HFFc6 (cell line): ENCODE results near the gene DST. TPM values are rescaled to one million over a fixed set of nuclear protein-coding genes. Genes with fewer than 3 reads are reported as not detected.
A peak's percentile ranks its signal among the peaks of the same experiment; 100 is the strongest.

Source experiments
- DNase-seq: peaks from one replicate; pipeline ENCODE4 v3.0.0-alpha.2; 2018
- H3K27ac Mint-ChIP-seq: 2 replicates; pipeline ENCODE4 v1.8.0; 2020; ENCODE audit warnings: mild to moderate bottlenecking, mixed read lengths
- H3K27me3 Mint-ChIP-seq: 2 replicates; pipeline ENCODE4 v1.8.0; 2021; ENCODE audit warnings: mild to moderate bottlenecking, moderate library complexity, mixed read lengths; ENCODE audit not compliant: insufficient read depth
- H3K36me3 Mint-ChIP-seq: 2 replicates; pipeline ENCODE4 v1.8.0; 2021; ENCODE audit warnings: low read depth, mixed read lengths
- H3K4me1 Mint-ChIP-seq: 2 replicates; pipeline ENCODE4 v1.8.0; 2020; ENCODE audit warnings: low read depth, mixed read lengths
- H3K4me3 Mint-ChIP-seq: 2 replicates; pipeline ENCODE4 v1.8.0; 2020; ENCODE audit warnings: mild to moderate bottlenecking, moderate library complexity, mixed read lengths
- H3K9me3 Mint-ChIP-seq: 2 replicates; pipeline ENCODE4 v1.8.0; 2020; ENCODE audit warnings: mild to moderate bottlenecking, mixed read lengths
- CTCF ChIP-seq: fragments of 200-600 bp; sonication (generic); IDR thresholded peaks from 2 replicates; pipeline ENCODE4 v1.5.0; 2021; ENCODE audit warnings: antibody characterized with exemption, mild to moderate bottlenecking
- total RNA-seq, 6 experiments: library from RNA; stranded (reverse); fragmentation: NEBNext Ultra II Directional; extraction: Animal tissue kit (Norgen Biotek cat#: 25700); gene quantifications; 2 replicates in 1 of 6; 3 replicates in 5 of 6; pipeline ENCODE4 v1.2.3, GENCODE V29; 2021

Gene DST
- total RNA-seq, 6 experiments from 2014 or later = 246 to 408 (median 279) TPM

DNA sequence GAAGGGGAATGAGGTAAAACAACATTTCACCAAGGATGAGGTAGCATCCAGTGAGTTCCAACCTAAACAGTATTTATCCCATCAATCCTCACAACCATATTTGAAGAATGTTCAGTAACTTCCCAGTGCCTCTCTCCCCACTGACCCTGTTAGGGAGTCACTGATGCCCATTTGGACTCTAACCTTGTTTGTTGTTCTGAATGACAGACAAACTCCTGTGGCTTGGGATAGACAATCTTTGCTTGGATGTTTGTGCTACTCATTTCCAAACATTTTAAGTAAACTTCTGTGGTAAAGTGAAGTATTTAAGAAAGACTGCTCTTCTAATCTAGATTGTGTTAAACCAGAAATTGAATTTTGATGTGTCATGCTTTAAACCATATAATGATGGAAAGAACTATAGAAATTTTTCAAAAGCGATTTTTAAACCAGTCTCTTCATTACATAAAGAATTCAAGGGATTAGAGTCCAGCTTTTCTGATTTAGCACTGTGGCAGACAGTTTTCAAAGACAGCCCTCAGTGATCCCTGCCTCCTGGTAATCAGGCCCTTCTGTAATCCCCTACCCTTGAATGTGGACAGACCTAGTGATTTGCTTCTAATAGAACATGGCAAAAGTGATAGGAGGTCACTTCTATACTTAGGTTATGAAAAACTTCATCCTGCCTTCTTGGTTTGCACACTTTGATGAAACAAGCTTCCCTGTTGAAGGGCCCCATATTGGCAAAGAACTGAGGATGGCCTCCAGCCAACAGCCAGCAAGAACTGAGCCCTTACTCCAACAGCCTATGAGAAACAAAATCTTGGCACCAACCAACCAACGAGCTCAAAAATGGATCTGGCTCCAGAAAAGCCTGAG lies 191.6 kb downstream of the DST start:
- Mint-ChIP-seq H3K9me3 (peaks cover 15% of the 10 kb centered on the region; the same call in 1 of the 2 replicates), H3K36me3 (peaks cover 61% of the 10 kb centered on the region), H3K27me3 (peaks cover 50% of the 10 kb centered on the region), H3K4me1 (peaks cover 28% of the 10 kb centered on the region), H3K4me3 (peak overlapping the region; percentile 54; the same call in 1 of the 2 replicates), H3K27ac (peak overlapping the region; percentile 74)
- no peak for TF ChIP-seq CTCF
- DNase-seq = peak; percentile 17

GRCh38 chr6:56450376-56450775 lies 192.3 kb downstream of the DST start:
- Mint-ChIP-seq H3K4me1 (peaks cover 28% of the 10 kb centered on the region), H3K4me3 (peak overlapping the region; percentile 54; the same call in 1 of the 2 replicates), H3K27ac (no peak overlapping the region; the same call in none of the 2 replicates), H3K36me3 (peaks cover 63% of the 10 kb centered on the region), H3K9me3 (peaks cover 18% of the 10 kb centered on the region; the same call in 1 of the 2 replicates), H3K27me3 (peaks cover 50% of the 10 kb centered on the region)
- TF ChIP-seq CTCF = no peak
- DNase-seq = no peak

DNA sequence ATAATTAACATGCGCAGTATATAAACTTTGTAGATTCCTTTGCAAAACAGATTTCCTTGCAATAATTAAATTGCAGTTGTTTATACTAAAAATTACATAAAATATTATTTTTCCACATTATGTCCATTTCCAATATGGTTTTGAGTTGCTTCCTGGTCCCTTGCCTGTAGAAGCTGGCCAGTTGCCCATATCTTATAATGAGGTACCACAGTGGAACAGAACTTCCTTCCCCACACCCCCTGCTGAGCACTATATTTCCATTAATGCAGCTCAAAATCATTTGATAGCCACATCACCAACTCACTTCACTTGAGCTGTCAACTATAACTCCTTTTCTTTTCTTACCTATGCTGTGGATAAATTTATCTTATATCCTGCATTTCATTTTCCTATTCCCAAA lies 194.6 kb downstream of the DST start:
- TF ChIP-seq CTCF = no peak
- DNase-seq = no peak
- Mint-ChIP-seq H3K9me3 (peaks cover 13% of the 10 kb centered on the region; the same call in 1 of the 2 replicates), H3K4me1 (peaks cover 27% of the 10 kb centered on the region), H3K36me3 (peaks cover 42% of the 10 kb centered on the region), H3K27me3 (peaks cover 43% of the 10 kb centered on the region), H3K4me3 (no peak overlapping the region), H3K27ac (no peak overlapping the region)

DNA sequence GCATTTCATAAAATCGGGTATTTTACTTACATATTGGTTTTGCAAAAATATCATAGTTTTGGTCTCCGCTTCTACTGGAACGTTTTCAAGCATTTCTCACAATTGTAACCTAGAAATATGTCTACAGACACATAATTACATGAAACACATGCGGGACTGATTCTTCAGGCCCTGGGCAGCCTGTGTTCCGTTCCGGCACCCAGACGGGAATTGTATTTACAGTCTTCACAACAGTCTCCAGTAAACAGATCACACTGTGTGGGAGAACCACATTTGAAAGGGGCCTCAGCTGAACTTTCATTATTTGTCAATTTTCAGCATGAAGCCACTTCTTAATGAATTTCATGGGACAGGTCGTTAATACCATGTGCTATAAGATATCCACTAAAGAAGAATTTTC lies 196.9 kb downstream of the DST start:
- peak overlapping the region; percentile 56 for H3K27ac Mint-ChIP-seq
- peaks cover 27% of the 10 kb centered on the region for H3K36me3 Mint-ChIP-seq
- peaks cover 26% of the 10 kb centered on the region for H3K27me3 Mint-ChIP-seq
- peak overlapping the region; percentile 12; the same call in 1 of the 2 replicates for H3K4me3 Mint-ChIP-seq
- no peak for TF ChIP-seq CTCF
- DNase-seq = no peak
- H3K9me3 Mint-ChIP-seq = peaks cover 10% of the 10 kb centered on the region; the same call in 1 of the 2 replicates
- H3K4me1 Mint-ChIP-seq = peaks cover 7% of the 10 kb centered on the region

GRCh38 chr6:56444855-56445254 lies 197.8 kb downstream of the DST start:
- TF ChIP-seq CTCF = no peak
- Mint-ChIP-seq H3K4me1 (peaks cover 6% of the 10 kb centered on the region; the same call in 1 of the 2 replicates), H3K27ac (no peak overlapping the region), H3K4me3 (no peak overlapping the region), H3K36me3 (peaks cover 27% of the 10 kb centered on the region), H3K27me3 (peaks cover 25% of the 10 kb centered on the region), H3K9me3 (peaks cover 18% of the 10 kb centered on the region; the same call in 1 of the 2 replicates)
- no peak for DNase-seq
